B cell (primary cell): ENCODE data around the gene TASL. TPM values are rescaled to one million over a fixed set of nuclear protein-coding genes. Genes with fewer than 3 reads are reported as not detected.
A peak's percentile ranks its signal among the peaks of the same experiment; 100 is the strongest.
"Not testable (repeated sequence)": the region's sequence is repeated elsewhere in the genome, so short reads cannot be mapped to it uniquely, and the experiment has no call there.

Experiments used
- ATAC-seq: fragments of 200-7000 bp; cut with Tn5 transposase; one replicate; pipeline ENCODE4 v1.10.0; 2021; ENCODE audit warnings: low read depth, mild to moderate bottlenecking, moderate number of reproducible peaks, moderate library complexity
- CTCF ChIA-PET: fragments of 350-600 bp; sonication (Branson Sonifier 250); formaldehyde crosslinking; loops from one replicate; lab custom pipeline; 2021; ENCODE audit warnings: antibody characterized with exemption, inconsistent platforms; lab: Charles Lee
- POLR2A ChIA-PET: fragments of 350-600 bp; sonication (Branson Sonifier 250); formaldehyde crosslinking; loops from one replicate; lab custom pipeline; 2021; ENCODE audit warnings: antibody characterized with exemption; lab: Charles Lee
- DNase-seq: peaks from one replicate; pipeline ENCODE4 v3.0.0; 2013
- H2AFZ ChIP-seq: 2 replicates; pipeline ENCODE4 v1.6.1; 2012; ENCODE audit warnings: mild to moderate bottlenecking, low read depth, low read length; ENCODE audit not compliant: insufficient read depth, poor library complexity, severe bottlenecking
- H3K27ac ChIP-seq, 2 donors: 1 replicate in 1 of 2; 2 replicates in 1 of 2; pipeline ENCODE4 v1.5.1; 2012 to 2013; ENCODE audit warnings: low read length in 2 of 2, mild to moderate bottlenecking in 2 of 2, moderate library complexity in 1 of 2
- H3K27me3 ChIP-seq, 4 experiments: fragments of 200-600 bp in 1 of 4; sonication (generic) in 1 of 4; replicated peaks in 1 of 4; 1 replicate in 2 of 4; 2 replicates in 2 of 4; pipeline versions ENCODE4 v1.6.1 to v1.7.0; 2013 to 2016; ENCODE audit warnings: low read length in 3 of 4, mild to moderate bottlenecking in 2 of 4, mixed read lengths in 1 of 4, moderate library complexity in 1 of 4; ENCODE audit not compliant: insufficient read depth in 4 of 4, control insufficient read depth in 3 of 4; ENCODE audit errors: control extremely low read depth in 1 of 4
- H3K36me3 ChIP-seq, 2 experiments: replicated peaks in 1 of 2; 1 replicate in 1 of 2; 2 replicates in 1 of 2; pipeline versions ENCODE4 v1.6.1 to v1.7.1; 2013; ENCODE audit warnings: low read length in 1 of 2; ENCODE audit not compliant: insufficient read depth in 2 of 2, control insufficient read depth in 1 of 2; ENCODE audit errors: control extremely low read depth in 1 of 2, extremely low read depth in 1 of 2
- H3K4me1 ChIP-seq, 2 donors: fragments of 200-600 bp in 1 of 2; sonication (generic) in 1 of 2; 1 replicate in 1 of 2; 2 replicates in 1 of 2; pipeline versions ENCODE4 v1.5.1 to v1.6.1; 2013 to 2017; ENCODE audit warnings: low read length in 2 of 2; ENCODE audit not compliant: control insufficient read depth in 2 of 2, insufficient read depth in 2 of 2
- H3K4me2 ChIP-seq: replicated peaks from 2 replicates; pipeline ENCODE3; 2012; ENCODE audit warnings: mild to moderate bottlenecking, low read depth, low read length; ENCODE audit not compliant: poor library complexity, severe bottlenecking
- H3K4me3 ChIP-seq, 5 experiments: fragments of 200-600 bp in 1 of 5; sonication (generic) in 1 of 5; 1 replicate in 3 of 5; 2 replicates in 2 of 5; pipeline versions ENCODE4 v1.5.1 to v1.7.0; 2011 to 2016; ENCODE audit warnings: low read length in 4 of 5, mild to moderate bottlenecking in 4 of 5, low read depth in 2 of 5, control low read depth in 1 of 5, moderate library complexity in 1 of 5; ENCODE audit not compliant: insufficient read depth in 1 of 5; ENCODE audit errors: control extremely low read depth in 1 of 5, extremely low read depth in 1 of 5
- H3K79me2 ChIP-seq: fragments of 200-600 bp; sonication (generic); one replicate; pipeline ENCODE4 v1.6.0; 2016; ENCODE audit warnings: low read length; ENCODE audit not compliant: control insufficient read depth, insufficient read depth
- H3K9ac ChIP-seq: fragments of 200-600 bp; sonication (generic); 2 replicates; pipeline ENCODE4 v1.6.1; 2017; ENCODE audit warnings: mild to moderate bottlenecking, low read length, moderate library complexity
- H3K9me3 ChIP-seq, 3 donors: one replicate each; pipeline versions ENCODE4 v1.6.1 to v1.7.1; 2013; ENCODE audit warnings: low read length in 2 of 3; ENCODE audit not compliant: control insufficient read depth in 2 of 3, insufficient read depth in 1 of 3; ENCODE audit errors: control extremely low read depth in 1 of 3
- H4K20me1 ChIP-seq: 2 replicates; pipeline ENCODE4 v1.6.0; 2012; ENCODE audit warnings: mild to moderate bottlenecking, low read length; ENCODE audit not compliant: insufficient read depth, control insufficient read depth, poor library complexity, severe bottlenecking
- H3K27ac Mint-ChIP-seq: one replicate; pipeline ENCODE4 v1.8.0; 2021; ENCODE audit warnings: mixed read lengths
- H3K27me3 Mint-ChIP-seq: one replicate; pipeline ENCODE4 v1.8.0; 2021; ENCODE audit warnings: mixed read lengths
- H3K4me1 Mint-ChIP-seq: one replicate; pipeline ENCODE4 v1.8.0; 2021; ENCODE audit warnings: mixed read lengths
- H3K4me3 Mint-ChIP-seq: one replicate; pipeline ENCODE4 v1.8.0; 2021; ENCODE audit warnings: mixed read lengths
- H3K9me3 Mint-ChIP-seq: one replicate; pipeline ENCODE4 v1.8.0; 2022; ENCODE audit warnings: mixed read lengths; ENCODE audit not compliant: insufficient read depth
- EZH2 ChIP-seq: IDR thresholded peaks from 2 replicates; pipeline ENCODE4 v1.6.1; 2012; ENCODE audit warnings: borderline replicate concordance, low read depth, mild to moderate bottlenecking, moderate library complexity, low read length; ENCODE audit not compliant: insufficient read depth, poor library complexity, severe bottlenecking
- WGBS: methylation state at CpG from one replicate; pipeline ENCODE4 v1.1.5; 2013; ENCODE audit warnings: missing lambda C conversion rate; ENCODE audit not compliant: insufficient coverage; 5-methylcytosine and 5-hydroxymethylcytosine counted together
- intact Hi-C: fragments of 100-400 bp; cut with micrococcal nuclease; formaldehyde crosslinking; loops from one replicate; pipeline ENCODE4 v1.10.0; 2022
- polyA plus RNA-seq: library from polyadenylated mRNA; depleted of rRNA; stranded (reverse); fragments of >200 nt; gene quantifications from 2 replicates; pipeline ENCODE4 v1.2.3, GENCODE V29; 2012
- total RNA-seq, 2 donors: library from RNA; stranded (reverse); fragments of 120-200 nt in 1 of 2; gene quantifications; 1 replicate in 1 of 2; 2 replicates in 1 of 2; pipeline versions ENCODE4 v1.2.3 to v1.2.4, GENCODE V29; 2013 to 2022
- TF ChIP-seq, protein P1 (sequence below): fragments of 200-600 bp; IDR thresholded peaks from one replicate; pipeline ENCODE4 v1.8.0; 2022; ENCODE audit warnings: antibody characterized with exemption, mild to moderate bottlenecking

Gene TASL
- total and polyA plus RNA-seq, 2 donors (not counting 1 experiment from before 2014, with no cell fraction given) = 15.7 to 25.4 TPM

DNA sequence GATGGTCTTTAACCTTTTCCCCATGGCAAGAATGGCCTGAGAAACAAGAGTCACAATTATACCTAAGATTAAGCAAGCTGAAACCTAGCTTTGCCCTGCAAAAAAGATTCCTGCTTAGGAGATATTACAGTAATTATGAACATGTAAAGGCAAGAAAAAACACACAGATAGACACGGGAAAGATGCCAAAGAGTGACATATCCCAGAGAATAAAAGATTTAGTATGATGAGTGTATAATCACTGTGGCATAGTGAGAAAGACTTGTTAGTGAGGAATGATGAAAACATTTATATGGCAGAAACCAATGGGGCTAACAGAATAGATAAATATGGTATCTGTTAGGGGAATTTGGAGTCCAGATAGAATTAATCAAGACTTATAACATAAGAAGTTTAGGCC lies 29.6 kb upstream of the TASL start:
- H3K27me3 Mint-ChIP-seq = no peaks in the 10 kb centered on the region
- Histone ChIP-seq H3K36me3 (no peaks in the 10 kb centered on the region), H3K9me3 (no peaks in the 10 kb centered on the region), H3K4me2 (no peak overlapping the region), H3K4me1 (no peaks in the 10 kb centered on the region), H4K20me1 (no peaks in the 10 kb centered on the region), H3K9ac (no peak overlapping the region), H3K79me2 (no peaks in the 10 kb centered on the region), H3K27me3 (no peaks in the 10 kb centered on the region), H3K4me3 (no peak overlapping the region), H2AFZ (no peak overlapping the region), H3K27ac (no peak overlapping the region)
- ChIA-PET POLR2A (no interaction called here), CTCF (no interaction called here)
- intact Hi-C loops = no loop called here
- no peak for DNase-seq
- no peaks in the 10 kb centered on the region for H3K9me3 Mint-ChIP-seq
- no peak for ATAC-seq
- no peak overlapping the region for H3K27ac Mint-ChIP-seq
- TF ChIP-seq, protein P1, sequence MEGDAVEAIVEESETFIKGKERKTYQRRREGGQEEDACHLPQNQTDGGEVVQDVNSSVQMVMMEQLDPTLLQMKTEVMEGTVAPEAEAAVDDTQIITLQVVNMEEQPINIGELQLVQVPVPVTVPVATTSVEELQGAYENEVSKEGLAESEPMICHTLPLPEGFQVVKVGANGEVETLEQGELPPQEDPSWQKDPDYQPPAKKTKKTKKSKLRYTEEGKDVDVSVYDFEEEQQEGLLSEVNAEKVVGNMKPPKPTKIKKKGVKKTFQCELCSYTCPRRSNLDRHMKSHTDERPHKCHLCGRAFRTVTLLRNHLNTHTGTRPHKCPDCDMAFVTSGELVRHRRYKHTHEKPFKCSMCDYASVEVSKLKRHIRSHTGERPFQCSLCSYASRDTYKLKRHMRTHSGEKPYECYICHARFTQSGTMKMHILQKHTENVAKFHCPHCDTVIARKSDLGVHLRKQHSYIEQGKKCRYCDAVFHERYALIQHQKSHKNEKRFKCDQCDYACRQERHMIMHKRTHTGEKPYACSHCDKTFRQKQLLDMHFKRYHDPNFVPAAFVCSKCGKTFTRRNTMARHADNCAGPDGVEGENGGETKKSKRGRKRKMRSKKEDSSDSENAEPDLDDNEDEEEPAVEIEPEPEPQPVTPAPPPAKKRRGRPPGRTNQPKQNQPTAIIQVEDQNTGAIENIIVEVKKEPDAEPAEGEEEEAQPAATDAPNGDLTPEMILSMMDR = no peak
- no peak for TF ChIP-seq EZH2
- WGBS = 100% methylated on average over 1 of the region's 1 CpG
- no peak overlapping the region for H3K4me3 Mint-ChIP-seq
- no peaks in the 10 kb centered on the region for H3K4me1 Mint-ChIP-seq

DNA sequence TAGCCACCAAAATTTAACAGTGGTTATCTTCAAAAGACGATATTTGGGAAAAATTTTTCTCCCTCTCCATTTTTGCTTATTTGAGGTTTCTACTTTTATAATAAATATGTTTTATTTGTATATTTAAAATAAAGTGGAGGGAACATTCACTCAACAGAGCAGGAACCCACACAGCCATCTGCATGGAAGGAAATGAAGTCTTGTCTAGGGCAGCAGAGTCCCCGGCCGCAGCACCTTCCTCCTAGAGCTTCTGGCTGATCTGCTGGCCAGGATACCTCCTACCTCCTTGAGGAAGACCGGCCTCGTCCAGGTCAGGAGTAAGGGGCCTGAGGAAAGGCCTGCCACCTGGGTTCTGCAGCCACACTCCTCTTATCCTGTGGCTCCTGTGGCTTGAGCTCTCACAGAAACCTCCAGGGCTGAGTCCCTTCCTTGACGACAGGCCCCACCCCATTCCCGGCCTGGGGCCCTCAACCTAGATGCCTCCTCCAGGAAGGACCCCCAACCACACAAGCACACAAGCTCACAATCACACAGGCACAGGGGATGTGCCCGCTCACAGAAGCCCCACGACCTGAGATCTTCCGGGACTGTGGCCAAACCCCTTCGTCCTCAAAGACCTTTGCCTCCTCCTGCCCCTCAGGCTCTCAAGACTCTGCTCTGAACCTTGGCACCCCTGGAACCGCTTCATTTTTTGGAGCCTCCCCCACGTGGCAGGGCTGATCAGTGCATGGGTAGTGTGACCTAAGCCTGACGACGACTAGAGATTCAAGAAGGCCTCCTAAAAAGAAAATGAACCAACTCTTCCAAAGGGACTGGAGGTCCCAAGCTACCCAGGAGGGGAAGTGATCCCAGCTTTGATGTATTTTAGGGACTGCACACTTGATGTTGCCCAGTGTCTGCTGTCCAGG lies 23.0 kb upstream of the TASL start:
- POLR2A ChIA-PET, H3K9ac ChIP-seq, H3K27ac Mint-ChIP-seq, H2AFZ ChIP-seq, H3K4me2 ChIP-seq, H3K4me3 Mint-ChIP-seq, H3K27me3 Mint-ChIP-seq, H3K36me3 ChIP-seq, H3K9me3 Mint-ChIP-seq, H3K9me3 ChIP-seq, H4K20me1 ChIP-seq, H3K4me3 ChIP-seq, DNase-seq, H3K27ac ChIP-seq, H3K27me3 ChIP-seq, CTCF ChIA-PET, intact Hi-C loops, H3K79me2 ChIP-seq: not testable (repeated sequence)
- H3K4me1 ChIP-seq = peaks cover 18 to 22% of the 10 kb centered on the region in 2 donors
- peak; percentile 19 for ATAC-seq
- WGBS = 7% methylated on average over 2 of the region's 15 CpGs
- peaks cover 26% of the 10 kb centered on the region for H3K4me1 Mint-ChIP-seq
